NB4 (cell line): ENCODE data around the gene DLX4.

Experiments used
- POLR2A ChIP-seq: IDR thresholded peaks from 2 replicates; pipeline ENCODE4 v1.6.1; 2011; ENCODE audit warnings: mild to moderate bottlenecking; ENCODE audit not compliant: insufficient read length; ENCODE audit errors: extremely low read depth
- TF ChIP-seq, protein P1 (sequence below): IDR thresholded peaks from one replicate; pipeline ENCODE4 v1.5.1; 2012; ENCODE audit warnings: low read depth, low read length

DNA sequence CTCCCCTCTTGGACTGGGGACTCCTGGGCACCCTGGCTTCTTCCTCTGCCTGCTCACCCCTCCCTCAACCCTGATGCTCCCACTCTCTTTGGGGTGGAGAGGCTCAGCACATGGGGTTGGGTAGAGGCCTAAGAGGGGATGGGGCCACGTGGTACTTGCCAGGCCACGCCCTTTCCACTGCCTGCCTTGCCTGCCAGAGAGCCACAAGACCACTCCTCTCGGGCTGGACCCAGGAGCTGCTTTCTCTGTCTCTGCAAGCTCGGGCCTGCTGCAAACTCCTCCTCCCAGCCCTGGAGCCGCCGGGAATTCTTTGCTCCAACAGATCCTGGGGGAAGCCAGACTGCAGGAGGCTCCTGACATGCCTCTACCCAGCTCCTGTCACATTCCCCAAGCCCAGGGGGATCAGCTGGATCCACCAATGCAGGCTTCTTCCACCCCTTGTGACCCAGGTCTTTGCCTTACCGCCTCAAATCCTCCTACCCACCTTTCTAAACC lies 11.8 kb downstream of the DLX4 start:
- TF ChIP-seq, protein P1, sequence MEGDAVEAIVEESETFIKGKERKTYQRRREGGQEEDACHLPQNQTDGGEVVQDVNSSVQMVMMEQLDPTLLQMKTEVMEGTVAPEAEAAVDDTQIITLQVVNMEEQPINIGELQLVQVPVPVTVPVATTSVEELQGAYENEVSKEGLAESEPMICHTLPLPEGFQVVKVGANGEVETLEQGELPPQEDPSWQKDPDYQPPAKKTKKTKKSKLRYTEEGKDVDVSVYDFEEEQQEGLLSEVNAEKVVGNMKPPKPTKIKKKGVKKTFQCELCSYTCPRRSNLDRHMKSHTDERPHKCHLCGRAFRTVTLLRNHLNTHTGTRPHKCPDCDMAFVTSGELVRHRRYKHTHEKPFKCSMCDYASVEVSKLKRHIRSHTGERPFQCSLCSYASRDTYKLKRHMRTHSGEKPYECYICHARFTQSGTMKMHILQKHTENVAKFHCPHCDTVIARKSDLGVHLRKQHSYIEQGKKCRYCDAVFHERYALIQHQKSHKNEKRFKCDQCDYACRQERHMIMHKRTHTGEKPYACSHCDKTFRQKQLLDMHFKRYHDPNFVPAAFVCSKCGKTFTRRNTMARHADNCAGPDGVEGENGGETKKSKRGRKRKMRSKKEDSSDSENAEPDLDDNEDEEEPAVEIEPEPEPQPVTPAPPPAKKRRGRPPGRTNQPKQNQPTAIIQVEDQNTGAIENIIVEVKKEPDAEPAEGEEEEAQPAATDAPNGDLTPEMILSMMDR: no peak
- no peak for TF ChIP-seq POLR2A
